H1 (cell line): ENCODE results near the gene BNC2. TPM values are rescaled to one million over a fixed set of nuclear protein-coding genes. Genes with fewer than 3 reads are reported as not detected.

ENCODE experiments used
- CTCF ChIA-PET: fragments of 300-600 bp; sonication (Branson Sonifier 250); formaldehyde crosslinking; loops from one replicate; lab custom pipeline; 2021; ENCODE audit not compliant: partially characterized antibody; lab: Charles Lee
- POLR2A ChIA-PET: fragments of 300-600 bp; sonication (Branson Sonifier 250); formaldehyde crosslinking; loops from one replicate; lab custom pipeline; 2021; ENCODE audit warnings: inconsistent platforms; ENCODE audit not compliant: partially characterized antibody; lab: Charles Lee
- DNase-seq, 2 experiments: peaks; one replicate each; pipeline versions ENCODE4 v3.0.0 to v3.0.0-alpha.2; 2010 to 2022; ENCODE audit warnings: low spot score in 2 of 2, low read depth in 1 of 2, mixed read lengths in 1 of 2
- FAIRE-seq: peaks from 2 replicates; lab custom pipeline; 2011; peaks lifted over from hg19 to GRCh38; lab: Jason Lieb, UNC
- H2AFZ ChIP-seq: 2 replicates; pipeline ENCODE4 v1.8.1; 2012; ENCODE audit warnings: low read length, inconsistent platforms
- H2AK5ac ChIP-seq: 2 replicates; pipeline ENCODE4 v1.6.1; 2013; ENCODE audit warnings: low read depth, low read length
- H2BK120ac ChIP-seq: replicated peaks from 2 replicates; pipeline ENCODE3; 2013; ENCODE audit warnings: low read depth, low read length, inconsistent platforms
- H2BK12ac ChIP-seq: 2 replicates; pipeline ENCODE4 v1.6.1; 2013; ENCODE audit warnings: low read depth, low read length
- H2BK15ac ChIP-seq: 2 replicates; pipeline ENCODE4 v1.6.1; 2013; ENCODE audit warnings: low read length
- H2BK20ac ChIP-seq: 2 replicates; pipeline ENCODE4 v1.6.1; 2013; ENCODE audit warnings: low read length
- H2BK5ac ChIP-seq: 2 replicates; pipeline ENCODE4 v1.6.1; 2013; ENCODE audit warnings: low read depth, low read length
- H3K14ac ChIP-seq: 2 replicates; pipeline ENCODE4 v1.6.1; 2013; ENCODE audit warnings: inconsistent platforms; ENCODE audit not compliant: insufficient read length
- H3K18ac ChIP-seq: 2 replicates; pipeline ENCODE4 v1.6.1; 2013; ENCODE audit warnings: low read length; ENCODE audit errors: extremely low read depth
- H3K23ac ChIP-seq: 2 replicates; pipeline ENCODE4 v1.6.1; 2013; ENCODE audit warnings: inconsistent platforms; ENCODE audit not compliant: insufficient read length
- H3K23me2 ChIP-seq: 2 replicates; pipeline ENCODE4 v1.6.1; 2013; ENCODE audit warnings: low read depth, low read length
- H3K27ac ChIP-seq: 2 replicates; pipeline ENCODE4 v1.6.1; 2011; ENCODE audit warnings: low read depth, low read length, inconsistent platforms
- H3K27me3 ChIP-seq, 4 experiments: replicated peaks in 1 of 4; 1 replicate in 1 of 4; 2 replicates in 3 of 4; pipeline versions ENCODE4 v1.6.1 to v1.8.1; 2011 to 2013; ENCODE audit warnings: low read length in 3 of 4, mild to moderate bottlenecking in 3 of 4, inconsistent platforms in 2 of 4, mixed read lengths in 2 of 4, moderate library complexity in 1 of 4; ENCODE audit not compliant: control insufficient read depth in 3 of 4, insufficient read depth in 3 of 4; ENCODE audit errors: extremely low read depth in 1 of 4
- H3K36me3 ChIP-seq, 4 experiments: 2 replicates each; pipeline versions ENCODE4 v1.6.1 to v1.8.1; 2011 to 2013; ENCODE audit warnings: mild to moderate bottlenecking in 4 of 4, low read length in 3 of 4, moderate library complexity in 2 of 4, control low read depth in 1 of 4, inconsistent platforms in 1 of 4; ENCODE audit not compliant: insufficient read depth in 4 of 4, control insufficient read depth in 2 of 4
- H3K4ac ChIP-seq: replicated peaks from 2 replicates; pipeline ENCODE3; 2013; ENCODE audit warnings: low read length, low read depth, mixed read lengths, inconsistent platforms; ENCODE audit not compliant: insufficient read length
- H3K4me1 ChIP-seq, 4 experiments: replicated peaks in 1 of 4; 1 replicate in 1 of 4; 2 replicates in 3 of 4; pipeline versions ENCODE4 v1.6.1 to v1.8.1; 2011 to 2013; ENCODE audit warnings: low read length in 3 of 4, inconsistent platforms in 2 of 4, mixed read lengths in 1 of 4; ENCODE audit not compliant: insufficient read depth in 4 of 4, control insufficient read depth in 3 of 4
- H3K4me2 ChIP-seq, 2 experiments: 2 replicates each; pipeline versions ENCODE4 v1.6.1 to v1.8.1; 2011 to 2013; ENCODE audit warnings: low read depth in 2 of 2, low read length in 2 of 2, control low read depth in 1 of 2, inconsistent platforms in 1 of 2, mild to moderate bottlenecking in 1 of 2; ENCODE audit not compliant: insufficient read depth in 1 of 2
- H3K4me3 ChIP-seq, 4 experiments: fragments of 200-600, 300-600 bp in 1 of 4; sonication (generic), shearing (Covaris generic), sonication (Bioruptor Twin) in 1 of 4; 2 replicates each; pipeline versions ENCODE4 v1.5.1 to v1.8.1; 2011 to 2016; ENCODE audit warnings: low read length in 4 of 4, low read depth in 3 of 4, control low read depth in 2 of 4, inconsistent platforms in 2 of 4, mild to moderate bottlenecking in 2 of 4, mixed read lengths in 1 of 4, moderate library complexity in 1 of 4; ENCODE audit not compliant: insufficient read depth in 2 of 4; ENCODE audit errors: extremely low read depth in 1 of 4
- H3K56ac ChIP-seq: replicated peaks from 2 replicates; pipeline ENCODE3; 2013; ENCODE audit warnings: low read depth, mild to moderate bottlenecking, mixed read lengths, low read length, inconsistent platforms; ENCODE audit not compliant: insufficient read length
- H3K79me1 ChIP-seq: 2 replicates; pipeline ENCODE4 v1.6.1; 2013; ENCODE audit warnings: low read depth, low read length, control low read depth
- H3K79me2 ChIP-seq, 2 experiments: 2 replicates each; pipeline versions ENCODE4 v1.6.1 to v1.8.1; 2012 to 2013; ENCODE audit warnings: low read length in 2 of 2, mild to moderate bottlenecking in 2 of 2, inconsistent platforms in 1 of 2; ENCODE audit not compliant: insufficient read depth in 2 of 2, control insufficient read depth in 1 of 2
- H3K9ac ChIP-seq, 4 experiments: replicated peaks in 1 of 4; 1 replicate in 1 of 4; 2 replicates in 3 of 4; pipeline versions ENCODE4 v1.6.1 to v1.8.1; 2011 to 2013; ENCODE audit warnings: low read depth in 3 of 4, low read length in 3 of 4, control low read depth in 2 of 4, mild to moderate bottlenecking in 2 of 4, moderate library complexity in 2 of 4, inconsistent platforms in 1 of 4; ENCODE audit errors: extremely low read depth in 1 of 4
- H3K9me3 ChIP-seq, 2 experiments: 2 replicates each; pipeline versions ENCODE4 v1.6.1 to v1.8.1; 2012 to 2013; ENCODE audit warnings: mild to moderate bottlenecking in 2 of 2, moderate library complexity in 2 of 2, control low read depth in 1 of 2, inconsistent platforms in 1 of 2, low read depth in 1 of 2, low read length in 1 of 2, mixed read lengths in 1 of 2; ENCODE audit not compliant: insufficient read depth in 2 of 2
- H4K20me1 ChIP-seq, 2 experiments: replicated peaks in 1 of 2; 2 replicates each; pipeline versions ENCODE3 to v1.8.1; 2011 to 2013; ENCODE audit warnings: inconsistent platforms in 2 of 2, low read length in 2 of 2, mild to moderate bottlenecking in 1 of 2; ENCODE audit not compliant: insufficient read depth in 2 of 2, control insufficient read depth in 1 of 2
- H4K5ac ChIP-seq: 2 replicates; pipeline ENCODE4 v1.6.1; 2013; ENCODE audit warnings: low read length, low read depth, mixed read lengths, inconsistent platforms; ENCODE audit not compliant: insufficient read length
- H4K8ac ChIP-seq: 2 replicates; pipeline ENCODE4 v1.8.0; 2013; ENCODE audit warnings: mild to moderate bottlenecking, moderate library complexity, low read length, inconsistent platforms; ENCODE audit not compliant: insufficient read depth; ENCODE audit errors: extremely low read depth
- H4K91ac ChIP-seq: replicated peaks from 2 replicates; pipeline ENCODE3; 2013; ENCODE audit warnings: low read length, mixed read lengths, inconsistent platforms; ENCODE audit not compliant: insufficient read length
- WGBS, 2 experiments: shearing (Covaris generic) in 1 of 2; methylation state at CpG; one replicate each; pipeline versions ENCODE4 v1.1.6 to v1.1.7; 2013 to 2015; ENCODE audit warnings: low lambda C conversion rate in 2 of 2, mixed read lengths in 2 of 2, inconsistent platforms in 1 of 2, low coverage in 1 of 2, missing lambda C conversion rate in 1 of 2; ENCODE audit not compliant: insufficient replicate concordance in 2 of 2, insufficient coverage in 1 of 2, insufficient read length in 1 of 2; ENCODE audit errors: extremely low coverage in 1 of 2, missing lambda C conversion rate in 1 of 2; 5-methylcytosine and 5-hydroxymethylcytosine counted together
- polyA plus RNA-seq, 7 experiments: library from polyadenylated mRNA; depleted of rRNA in 3 of 7; stranded (reverse) in 5 of 7; unstranded in 2 of 7; fragments of >200 nt in 5 of 7; fragments of 200-250 nt in 2 of 7; gene quantifications; 1 replicate in 5 of 7; 2 replicates in 1 of 7; 4 replicates in 1 of 7; pipeline versions ENCODE4 v1.2.1 to v1.2.3, GENCODE V29; 2011 to 2013; ENCODE audit warnings: missing spikeins in 2 of 7, mixed read lengths in 2 of 7
- total RNA-seq: library from RNA; stranded (reverse); fragmentation: NEBNext Ultra II Directional; extraction: Animal tissue kit (Norgen Biotek cat#: 25700); gene quantifications from 2 replicates; pipeline ENCODE4 v1.2.1, GENCODE V29; 2021

The BNC2 gene
- total and polyA plus RNA-seq, 2 of the 8 experiments (the other 6 are each of a cell fraction or from before 2014, with no cell fraction given): 16.0 to 26.8 TPM

DNA sequence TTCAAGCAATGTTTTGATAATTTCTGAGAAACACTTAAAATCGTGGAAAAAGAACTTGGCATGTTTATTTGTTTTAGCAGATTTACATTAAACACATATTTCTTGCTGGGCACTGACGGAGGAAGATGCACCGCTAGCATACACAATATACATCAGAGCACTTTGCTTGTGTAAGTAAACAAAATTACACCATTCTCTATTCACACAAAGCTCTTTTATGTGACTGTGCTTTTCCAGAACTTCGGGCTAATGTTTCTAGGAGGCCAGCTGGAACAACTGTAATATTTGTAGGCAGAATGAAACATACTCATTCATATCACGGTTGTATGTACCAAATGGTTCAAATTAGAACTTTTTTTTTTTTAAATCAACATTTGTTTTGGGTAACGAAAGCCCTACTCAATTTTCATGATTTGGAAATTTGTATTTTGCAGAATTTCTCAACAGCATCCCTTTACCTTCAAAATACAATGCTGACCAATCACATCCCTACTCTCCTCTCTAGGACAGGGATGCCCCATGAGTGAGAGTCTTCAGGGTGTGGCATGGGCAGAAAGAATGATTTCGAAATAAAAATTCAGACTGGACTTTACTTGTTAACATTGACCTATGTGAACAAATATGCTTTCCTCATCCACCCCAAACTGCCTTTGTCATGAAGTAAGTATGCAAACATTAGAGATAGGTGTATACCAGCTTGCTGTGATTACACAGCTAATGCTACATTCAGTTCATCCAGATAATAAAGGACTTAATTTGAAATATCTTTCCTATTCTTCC is 425.1 kb downstream of the BNC2 start:
- Histone ChIP-seq H3K18ac (no peak overlapping the region), H3K4me3 (no peak overlapping the region), H3K4me2 (no peak overlapping the region), H2BK12ac (no peak overlapping the region), H3K14ac (no peak overlapping the region), H3K56ac (no peak overlapping the region), H3K23ac (no peak overlapping the region), H4K20me1 (no peaks in the 10 kb centered on the region), H3K27me3 (no peaks in the 10 kb centered on the region), H4K91ac (no peak overlapping the region), H2AK5ac (no peak overlapping the region), H3K4me1 (peaks cover 0 to 5% (median 2%) of the 10 kb centered on the region in 4 experiments; a peak in 3 of 7 replicates), H3K9me3 (no peaks in the 10 kb centered on the region), H4K8ac (no peak overlapping the region), H2AFZ (no peak overlapping the region), H2BK20ac (no peak overlapping the region), H3K9ac (no peak overlapping the region), H2BK120ac (no peak overlapping the region), H2BK5ac (no peak overlapping the region), H3K4ac (no peak overlapping the region), H3K23me2 (no peaks in the 10 kb centered on the region), H3K79me1 (no peaks in the 10 kb centered on the region), H3K36me3 (no peaks in the 10 kb centered on the region), H2BK15ac (no peak overlapping the region), H4K5ac (no peak overlapping the region), H3K79me2 (no peaks in the 10 kb centered on the region), H3K27ac (no peak overlapping the region)
- POLR2A ChIA-PET: interaction anchor here (0.6 kb wide), 1 partner anchor 87 kb away, joined by 4 read pairs; no protein-coding TSS in a partner anchor
- CTCF ChIA-PET: interaction anchor here (0.7 to 1.1 kb wide), 2 partner anchors 11 to 64 kb away, joined by 4 to 6 read pairs; no protein-coding TSS in a partner anchor
- FAIRE-seq: no peak
- no peak for DNase-seq
- WGBS, 2 experiments: 86% methylated on average over 7 of the region's 7 CpGs; no CpG with 5 or more reads in 1 of the 2 experiments
